HL-60 (cell line): Measurements from ENCODE around the gene GNA14.

ENCODE experiments used
- DNase-seq, 2 experiments: peaks; one replicate each; pipeline ENCODE4 v3.0.0-alpha.2; 2010 to 2020; ENCODE audit warnings: low read depth in 1 of 2, low spot score in 1 of 2
- H3K27ac ChIP-seq: fragments of 250-450 bp; sonication (Bioruptor Pico); replicated peaks from 2 replicates; pipeline ENCODE4 v1.5.1; 2020; ENCODE audit warnings: mild to moderate bottlenecking, moderate library complexity
- H3K27me3 ChIP-seq: fragments of 250-450 bp; sonication (Bioruptor Pico); 2 replicates; pipeline ENCODE4 v1.5.1; 2021; ENCODE audit warnings: mild to moderate bottlenecking, moderate library complexity; ENCODE audit not compliant: insufficient read depth, poor library complexity, severe bottlenecking
- H3K4me3 ChIP-seq: replicated peaks from 2 replicates; pipeline ENCODE4 v1.5.1; 2011; ENCODE audit warnings: mild to moderate bottlenecking, control low read depth, low read length; ENCODE audit not compliant: insufficient read depth
- GABPA ChIP-seq: IDR thresholded peaks from 2 replicates; pipeline ENCODE4 v1.6.1; 2012; ENCODE audit warnings: low read depth
- POLR2AphosphoS5 ChIP-seq: IDR thresholded peaks from 2 replicates; pipeline ENCODE4 v1.6.1; 2012; ENCODE audit warnings: low read depth
- SPI1 ChIP-seq: IDR thresholded peaks from 2 replicates; pipeline ENCODE4 v1.6.1; 2012; ENCODE audit warnings: low read depth, mild to moderate bottlenecking, borderline replicate concordance
- TF ChIP-seq, protein P1 (sequence below): IDR thresholded peaks from 2 replicates; pipeline ENCODE4 v1.6.1; 2012; ENCODE audit warnings: low read depth; ENCODE audit not compliant: insufficient replicate concordance
- TF ChIP-seq, protein P2 (sequence below): IDR thresholded peaks from one replicate; pipeline ENCODE4 v1.5.1; 2011; ENCODE audit warnings: low read length, control low read depth, inconsistent platforms; ENCODE audit not compliant: insufficient read depth

The GNA14 gene

DNA sequence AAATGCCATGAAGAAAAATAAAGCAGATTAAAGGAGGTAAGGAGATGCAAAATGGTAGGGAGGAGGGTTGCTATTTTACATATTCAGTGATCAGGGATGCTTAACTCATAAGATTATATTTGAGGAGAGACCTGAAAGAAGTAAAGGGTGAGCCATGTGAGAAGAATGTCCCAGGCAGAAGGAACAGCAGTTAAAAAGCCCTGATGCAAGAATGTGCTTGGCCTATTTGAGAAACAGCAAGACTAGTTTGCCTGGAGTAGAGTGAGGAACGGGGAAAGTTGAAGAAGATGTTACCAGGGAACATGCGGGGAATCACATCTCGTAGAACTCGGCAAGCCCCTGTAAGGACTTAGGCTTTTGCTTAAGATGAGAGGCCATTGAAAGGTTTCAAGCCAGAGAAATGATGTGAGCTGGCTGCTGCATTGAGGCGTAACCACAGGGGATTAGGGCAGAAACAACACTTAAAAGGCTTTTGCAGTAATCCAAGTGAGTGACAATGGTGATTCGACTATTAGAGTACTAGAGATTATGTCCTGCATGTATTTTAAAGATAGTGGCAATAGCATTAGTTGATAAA lies 272.1 kb downstream of the GNA14 start:
- Histone ChIP-seq H3K4me3 (no peak overlapping the region), H3K27ac (no peak overlapping the region), H3K27me3 (no peaks in the 10 kb centered on the region)
- no peak for TF ChIP-seq POLR2AphosphoS5
- TF ChIP-seq GABPA: no peak
- no peak for TF ChIP-seq SPI1
- TF ChIP-seq, protein P1, sequence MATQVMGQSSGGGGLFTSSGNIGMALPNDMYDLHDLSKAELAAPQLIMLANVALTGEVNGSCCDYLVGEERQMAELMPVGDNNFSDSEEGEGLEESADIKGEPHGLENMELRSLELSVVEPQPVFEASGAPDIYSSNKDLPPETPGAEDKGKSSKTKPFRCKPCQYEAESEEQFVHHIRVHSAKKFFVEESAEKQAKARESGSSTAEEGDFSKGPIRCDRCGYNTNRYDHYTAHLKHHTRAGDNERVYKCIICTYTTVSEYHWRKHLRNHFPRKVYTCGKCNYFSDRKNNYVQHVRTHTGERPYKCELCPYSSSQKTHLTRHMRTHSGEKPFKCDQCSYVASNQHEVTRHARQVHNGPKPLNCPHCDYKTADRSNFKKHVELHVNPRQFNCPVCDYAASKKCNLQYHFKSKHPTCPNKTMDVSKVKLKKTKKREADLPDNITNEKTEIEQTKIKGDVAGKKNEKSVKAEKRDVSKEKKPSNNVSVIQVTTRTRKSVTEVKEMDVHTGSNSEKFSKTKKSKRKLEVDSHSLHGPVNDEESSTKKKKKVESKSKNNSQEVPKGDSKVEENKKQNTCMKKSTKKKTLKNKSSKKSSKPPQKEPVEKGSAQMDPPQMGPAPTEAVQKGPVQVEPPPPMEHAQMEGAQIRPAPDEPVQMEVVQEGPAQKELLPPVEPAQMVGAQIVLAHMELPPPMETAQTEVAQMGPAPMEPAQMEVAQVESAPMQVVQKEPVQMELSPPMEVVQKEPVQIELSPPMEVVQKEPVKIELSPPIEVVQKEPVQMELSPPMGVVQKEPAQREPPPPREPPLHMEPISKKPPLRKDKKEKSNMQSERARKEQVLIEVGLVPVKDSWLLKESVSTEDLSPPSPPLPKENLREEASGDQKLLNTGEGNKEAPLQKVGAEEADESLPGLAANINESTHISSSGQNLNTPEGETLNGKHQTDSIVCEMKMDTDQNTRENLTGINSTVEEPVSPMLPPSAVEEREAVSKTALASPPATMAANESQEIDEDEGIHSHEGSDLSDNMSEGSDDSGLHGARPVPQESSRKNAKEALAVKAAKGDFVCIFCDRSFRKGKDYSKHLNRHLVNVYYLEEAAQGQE: no peak
- TF ChIP-seq, protein P2, sequence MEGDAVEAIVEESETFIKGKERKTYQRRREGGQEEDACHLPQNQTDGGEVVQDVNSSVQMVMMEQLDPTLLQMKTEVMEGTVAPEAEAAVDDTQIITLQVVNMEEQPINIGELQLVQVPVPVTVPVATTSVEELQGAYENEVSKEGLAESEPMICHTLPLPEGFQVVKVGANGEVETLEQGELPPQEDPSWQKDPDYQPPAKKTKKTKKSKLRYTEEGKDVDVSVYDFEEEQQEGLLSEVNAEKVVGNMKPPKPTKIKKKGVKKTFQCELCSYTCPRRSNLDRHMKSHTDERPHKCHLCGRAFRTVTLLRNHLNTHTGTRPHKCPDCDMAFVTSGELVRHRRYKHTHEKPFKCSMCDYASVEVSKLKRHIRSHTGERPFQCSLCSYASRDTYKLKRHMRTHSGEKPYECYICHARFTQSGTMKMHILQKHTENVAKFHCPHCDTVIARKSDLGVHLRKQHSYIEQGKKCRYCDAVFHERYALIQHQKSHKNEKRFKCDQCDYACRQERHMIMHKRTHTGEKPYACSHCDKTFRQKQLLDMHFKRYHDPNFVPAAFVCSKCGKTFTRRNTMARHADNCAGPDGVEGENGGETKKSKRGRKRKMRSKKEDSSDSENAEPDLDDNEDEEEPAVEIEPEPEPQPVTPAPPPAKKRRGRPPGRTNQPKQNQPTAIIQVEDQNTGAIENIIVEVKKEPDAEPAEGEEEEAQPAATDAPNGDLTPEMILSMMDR: no peak
- DNase-seq: no peak

DNA sequence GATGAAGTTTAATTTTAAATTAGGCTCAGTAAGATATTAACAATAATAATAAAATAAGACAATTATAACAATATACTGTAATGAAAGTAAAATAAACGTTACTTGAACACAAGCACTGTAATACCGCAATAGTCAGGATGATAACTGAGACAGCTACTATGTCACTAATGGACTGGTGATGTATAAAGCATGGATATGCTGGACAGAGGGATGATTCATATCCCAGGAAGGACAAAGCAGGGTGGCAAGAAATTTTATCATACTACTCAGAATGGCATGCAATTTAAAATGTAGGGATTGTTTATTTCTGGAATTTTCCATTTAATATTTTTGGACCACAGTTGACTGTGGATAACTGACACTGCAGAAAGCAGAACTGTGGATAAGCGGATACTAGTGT lies 273.9 kb downstream of the GNA14 start:
- TF ChIP-seq, protein P2: no peak
- TF ChIP-seq, protein P1: no peak
- no peak for TF ChIP-seq GABPA
- TF ChIP-seq SPI1: no peak
- no peak for TF ChIP-seq POLR2AphosphoS5
- H3K27ac ChIP-seq: no peak overlapping the region
- no peak overlapping the region for H3K4me3 ChIP-seq
- DNase-seq: no peak
- H3K27me3 ChIP-seq: no peaks in the 10 kb centered on the region
